ENCODE results near the gene THTPA.
A peak's percentile ranks its signal among the peaks of the same experiment; 100 is the strongest.
"Not testable (repeated sequence)": the region's sequence is repeated elsewhere in the genome, so short reads cannot be mapped to it uniquely, and the experiment has no call there.

Gene THTPA

DNA sequence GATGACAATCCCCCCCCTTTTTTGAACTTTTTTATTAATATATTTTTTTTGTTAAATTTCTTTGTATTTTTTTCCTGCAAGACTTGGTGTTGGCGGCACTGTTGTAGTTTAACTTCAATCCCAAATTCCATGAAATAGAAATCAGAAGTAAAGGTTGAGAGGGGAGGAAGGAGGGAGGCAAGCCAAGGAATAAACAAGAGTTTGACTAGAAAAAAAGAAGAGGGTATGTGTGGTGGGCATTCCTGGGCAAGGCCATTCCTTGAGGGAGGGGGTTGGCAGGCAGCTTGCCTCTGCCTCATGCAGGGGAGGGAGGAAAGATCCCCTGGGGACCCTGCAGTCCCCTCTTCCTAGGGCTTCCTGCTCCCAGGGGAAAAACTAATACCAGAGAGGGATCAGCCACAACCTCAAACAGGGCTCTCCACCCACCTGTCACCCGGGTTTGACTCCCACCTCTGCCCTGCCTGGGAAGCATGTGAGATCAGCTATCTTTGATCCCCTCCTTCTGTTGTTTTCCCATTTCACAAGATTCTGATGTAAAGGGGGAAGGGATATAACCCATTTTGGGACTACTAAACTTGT is 12.0 kb downstream of the THTPA start:
- no peak for DNase-seq

DNA sequence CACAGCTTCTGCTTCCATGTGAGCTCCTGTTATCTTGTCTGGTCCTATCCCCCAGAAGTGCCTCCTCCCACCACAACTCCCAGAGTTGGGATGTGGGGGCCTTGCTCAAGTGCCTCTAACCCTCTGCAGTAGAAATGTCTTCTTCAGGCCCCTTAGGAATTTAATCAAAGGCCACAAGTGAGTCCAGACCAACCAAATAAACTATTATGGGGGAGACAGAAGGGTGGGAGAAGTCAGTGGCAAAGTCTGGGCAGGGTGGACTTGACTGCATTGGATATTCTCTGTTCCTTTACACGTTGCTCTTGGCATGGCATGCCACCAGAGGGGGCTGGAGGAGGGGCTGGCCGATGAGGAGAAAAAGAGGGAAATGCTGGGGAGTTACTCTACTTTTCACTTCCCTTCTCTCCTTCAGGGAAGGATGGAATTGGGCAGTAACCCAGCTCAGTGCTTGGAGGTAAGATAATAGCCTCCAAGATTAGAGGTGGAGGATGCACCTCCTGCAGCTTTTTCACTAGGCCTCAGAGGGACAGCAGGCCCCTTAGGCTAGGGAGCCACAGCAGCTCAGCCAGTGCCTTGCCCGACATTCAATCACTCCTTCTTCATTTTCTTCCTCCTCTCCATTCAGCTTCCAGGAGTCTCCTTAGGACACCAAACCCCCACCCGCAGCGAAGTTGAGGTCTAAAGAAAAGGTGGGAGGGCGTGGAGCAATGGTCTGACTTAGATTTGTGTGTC is 12.7 kb downstream of the THTPA start:
- peak; percentile 61 for DNase-seq

DNA sequence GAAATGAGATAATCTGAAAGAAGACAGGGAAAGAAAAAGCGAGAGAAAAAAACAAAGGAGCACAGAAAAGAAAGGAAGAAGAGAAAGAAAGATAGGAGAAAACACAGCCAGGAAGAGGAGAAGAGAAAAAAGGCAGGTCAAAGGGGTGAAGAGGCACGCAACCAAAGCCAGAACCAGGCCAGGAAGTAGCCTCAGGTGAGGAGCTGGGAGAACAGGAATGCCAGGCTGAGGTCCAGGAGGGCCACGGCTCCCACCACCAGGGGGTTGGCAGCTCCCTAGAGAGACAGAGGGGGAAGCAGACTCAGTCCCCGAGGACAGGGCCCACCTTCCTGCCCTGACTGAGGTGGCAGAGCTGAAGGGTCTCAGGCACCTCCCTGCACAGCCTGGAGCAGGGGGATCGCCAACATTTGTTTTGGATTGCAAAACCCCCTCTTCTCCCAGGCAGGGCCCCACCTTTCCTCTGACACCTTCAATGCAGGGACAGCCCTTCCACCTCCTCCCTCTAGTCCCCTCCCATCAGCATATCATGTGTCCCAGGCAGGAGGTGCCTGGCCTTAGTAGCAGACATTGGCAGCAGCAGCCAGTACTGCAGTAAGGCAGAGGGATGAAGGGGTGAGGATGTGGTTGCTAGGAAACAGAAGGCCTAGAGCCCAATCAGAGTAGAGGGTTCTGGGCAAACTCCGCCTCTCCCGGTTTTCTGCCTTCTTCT is 13.5 kb downstream of the THTPA start:
- no peak for DNase-seq

DNA sequence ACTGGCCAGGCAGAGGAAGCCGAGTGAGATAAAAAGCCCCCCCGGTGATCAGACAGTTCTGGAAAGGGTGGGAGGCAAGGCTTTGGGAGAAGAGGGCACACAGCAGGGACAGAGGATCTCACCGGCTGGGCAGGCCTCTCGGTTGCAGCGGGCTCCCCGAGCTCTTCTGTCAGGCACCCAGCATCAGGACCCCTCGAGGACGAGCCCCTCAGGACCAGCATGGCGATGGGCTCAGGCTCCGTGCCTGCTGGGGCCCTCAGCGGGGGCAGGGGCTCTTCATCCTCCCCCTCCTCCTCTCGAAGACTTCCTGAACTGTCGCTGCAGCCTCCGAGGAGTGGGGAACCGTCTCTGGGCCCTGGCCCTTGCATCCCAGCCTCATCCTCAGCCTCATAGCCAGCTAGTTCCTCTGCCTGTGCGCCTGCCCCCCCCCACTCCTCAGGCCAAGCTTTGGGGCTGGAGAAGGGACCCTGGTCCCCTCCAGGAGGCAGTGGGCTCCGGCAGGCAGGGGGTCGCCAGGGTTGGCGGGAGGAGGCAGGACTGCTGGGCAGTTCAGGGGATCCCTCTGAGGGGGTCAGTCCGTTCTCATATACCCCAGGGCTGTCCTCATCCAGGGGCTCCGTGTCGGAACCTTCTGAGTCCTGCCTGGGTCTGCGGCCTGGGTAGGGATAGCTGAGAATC is 14.9 kb downstream of the THTPA start:
- no peak for DNase-seq

DNA sequence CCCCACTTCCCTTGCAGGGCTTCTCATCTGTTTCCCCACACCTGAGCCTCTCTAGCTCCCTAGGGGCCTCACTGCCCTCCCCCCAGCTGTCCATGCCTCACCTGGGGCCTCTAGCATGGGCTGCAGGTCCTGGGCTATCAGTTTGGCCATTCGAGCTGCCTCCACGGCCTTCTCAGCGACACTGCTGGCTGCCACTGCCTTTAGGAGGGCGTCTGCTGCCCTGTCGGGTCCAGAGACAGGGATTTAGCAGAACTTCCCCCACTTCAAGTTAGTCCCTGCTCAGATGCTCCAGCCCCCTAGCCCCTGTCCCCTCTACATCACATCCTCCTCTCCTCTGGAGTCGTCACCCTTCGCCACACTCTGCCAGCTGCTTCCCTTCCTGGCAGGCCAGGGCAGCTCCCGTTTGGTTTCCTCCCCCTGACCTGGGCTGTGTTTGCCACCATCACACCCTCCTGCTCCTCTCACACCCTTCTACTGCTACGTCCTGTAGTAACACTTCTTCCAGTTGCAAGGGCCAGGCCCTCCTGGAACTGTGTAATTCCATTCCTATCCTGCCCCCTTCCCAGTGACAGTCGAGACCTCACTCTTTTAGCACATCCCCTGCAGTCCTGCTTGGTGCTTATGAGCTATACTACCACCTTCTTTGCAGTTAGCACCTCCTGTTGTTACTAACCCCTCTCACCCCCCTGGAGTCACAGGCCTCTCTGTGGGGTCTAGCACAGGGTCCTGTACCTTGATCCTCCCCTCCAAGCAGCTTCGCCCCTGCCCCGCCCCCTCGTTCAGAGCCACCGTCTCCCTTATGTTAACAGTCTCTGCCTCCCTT is 15.8 kb downstream of the THTPA start:
- no peak for DNase-seq

DNA sequence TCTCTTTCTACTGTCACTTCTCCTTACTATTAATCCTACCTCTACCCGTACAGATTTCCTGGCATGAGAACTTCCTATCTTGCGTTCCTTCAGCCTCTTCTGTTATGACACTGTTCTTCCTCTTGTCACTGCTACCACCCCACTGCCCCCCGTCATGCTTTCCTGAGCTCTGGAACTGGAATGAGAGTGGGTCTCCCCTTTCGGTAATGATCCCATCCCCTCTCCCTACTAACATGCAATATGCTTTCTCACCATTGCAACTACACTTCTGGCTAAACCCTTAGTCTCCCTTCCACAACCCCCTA is 16.4 kb downstream of the THTPA start:
- DNase-seq: peak; percentile 38

DNA sequence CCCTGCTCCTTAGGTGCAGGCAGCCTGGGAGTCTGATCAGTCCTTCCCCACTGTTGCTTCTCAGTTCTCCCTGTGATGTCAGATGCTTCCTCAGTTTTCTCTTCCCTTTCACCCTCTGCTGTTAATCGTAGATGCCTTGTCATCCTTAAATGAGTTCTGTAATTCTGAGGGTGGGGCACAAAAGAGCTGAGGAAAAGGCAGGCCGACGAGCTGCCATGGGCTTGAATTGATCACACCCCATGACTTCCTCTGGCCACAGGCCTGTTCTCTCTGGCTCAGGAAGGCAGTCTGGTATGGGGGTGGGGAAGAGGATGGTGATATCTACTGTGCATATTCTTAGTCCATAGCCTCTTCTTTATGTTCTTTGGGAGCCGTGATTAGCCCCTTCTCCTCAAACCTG is 16.8 kb downstream of the THTPA start:
- no peak for DNase-seq

DNA sequence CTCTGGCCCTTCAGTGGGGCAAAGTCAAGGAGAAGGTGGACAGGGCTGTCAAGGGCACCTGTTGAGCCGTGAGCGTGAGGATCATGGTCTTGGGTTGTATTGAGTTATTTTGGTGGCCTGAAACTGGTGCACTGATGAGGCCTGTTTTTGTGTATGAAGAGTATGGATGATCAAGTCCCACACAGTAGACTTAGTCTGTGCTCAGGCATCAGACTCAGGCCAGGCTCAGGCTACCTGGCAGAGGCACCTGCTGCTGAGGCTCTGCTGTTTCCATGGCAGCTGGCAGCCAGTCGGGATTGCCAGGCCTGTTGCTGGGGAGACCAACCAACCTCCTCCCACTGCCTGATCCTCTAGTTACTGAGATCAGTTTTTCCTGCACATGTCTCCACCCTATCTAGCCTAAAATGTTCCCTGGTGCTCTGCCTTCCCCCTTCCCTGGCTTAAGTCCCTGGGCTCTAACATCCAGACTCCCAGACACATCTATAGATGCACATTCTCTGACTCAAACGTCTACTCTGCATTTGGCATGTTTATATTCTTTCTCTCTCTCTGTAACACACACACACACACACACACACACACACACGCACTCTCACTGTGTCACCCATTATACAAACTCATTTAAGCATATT is 17.4 kb downstream of the THTPA start:
- no peak for DNase-seq

DNA sequence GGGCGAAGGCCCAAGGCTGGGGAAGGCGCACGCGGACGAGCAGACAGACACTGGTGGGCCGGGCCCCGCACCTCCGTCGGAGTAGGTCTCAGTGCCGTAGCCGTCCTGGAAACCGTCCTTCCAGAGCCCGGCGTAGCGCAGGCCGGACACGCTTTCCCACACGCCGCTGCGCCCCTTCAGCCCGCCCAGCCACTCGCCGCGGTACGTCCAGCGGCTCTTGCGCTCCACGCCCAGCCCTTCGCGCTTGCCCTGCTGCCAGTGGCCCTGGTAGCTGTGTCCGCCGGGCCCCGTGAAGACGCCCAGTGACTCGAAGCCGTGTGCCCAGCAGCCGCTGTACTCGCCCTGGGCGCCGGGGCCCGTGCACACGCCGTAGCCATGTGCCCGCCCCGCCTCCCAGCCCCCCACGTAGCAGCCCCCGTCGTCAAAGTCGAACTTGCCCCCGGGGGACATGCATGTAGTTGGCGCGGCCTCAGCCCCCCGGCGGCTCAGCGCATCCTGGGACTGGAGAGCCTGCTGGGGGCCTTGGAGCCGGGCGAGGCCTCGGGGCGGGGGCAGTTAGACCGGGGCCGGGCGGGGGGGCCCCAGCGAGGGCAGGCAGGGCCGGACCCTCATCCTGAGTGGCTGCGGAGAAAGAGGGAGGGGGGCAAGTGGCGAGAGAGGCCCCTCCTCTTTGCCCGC is 21.1 kb downstream of the THTPA start:
- DNase-seq: no peak

DNA sequence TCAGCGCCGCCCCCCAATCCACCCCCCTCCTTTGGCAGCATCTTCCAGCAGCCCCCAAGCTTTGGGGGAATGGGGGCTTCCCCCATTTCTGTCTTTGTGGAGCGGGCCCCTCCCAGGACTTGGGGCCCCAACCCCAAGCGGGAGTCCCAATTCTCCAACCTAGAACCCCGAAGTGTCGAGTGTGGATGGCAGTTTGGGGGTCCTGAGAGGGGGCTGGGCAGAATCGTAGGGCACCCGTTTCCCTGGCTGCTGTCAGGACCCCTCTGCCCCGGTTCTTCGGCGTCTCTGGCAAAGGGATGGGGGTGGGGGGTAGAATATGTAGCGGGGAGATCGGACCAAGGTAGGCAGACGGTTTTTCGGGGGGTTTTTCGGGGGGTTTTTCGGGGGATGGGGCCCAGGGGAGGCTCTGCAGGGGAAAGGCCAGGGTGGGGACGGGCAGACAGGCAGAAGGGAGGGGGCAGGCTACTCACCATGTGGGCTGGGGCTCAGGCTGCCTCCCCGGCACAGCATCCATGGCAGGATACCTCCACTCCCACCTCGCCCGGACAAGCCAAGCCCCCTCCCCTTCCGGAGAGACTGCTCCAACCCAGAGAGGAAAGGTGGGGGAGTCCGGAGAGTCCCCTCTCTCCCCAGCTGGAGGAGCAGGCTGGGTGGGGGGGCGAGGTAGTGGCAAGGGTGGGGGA is 21.8 kb downstream of the THTPA start:
- DNase-seq: no peak

DNA sequence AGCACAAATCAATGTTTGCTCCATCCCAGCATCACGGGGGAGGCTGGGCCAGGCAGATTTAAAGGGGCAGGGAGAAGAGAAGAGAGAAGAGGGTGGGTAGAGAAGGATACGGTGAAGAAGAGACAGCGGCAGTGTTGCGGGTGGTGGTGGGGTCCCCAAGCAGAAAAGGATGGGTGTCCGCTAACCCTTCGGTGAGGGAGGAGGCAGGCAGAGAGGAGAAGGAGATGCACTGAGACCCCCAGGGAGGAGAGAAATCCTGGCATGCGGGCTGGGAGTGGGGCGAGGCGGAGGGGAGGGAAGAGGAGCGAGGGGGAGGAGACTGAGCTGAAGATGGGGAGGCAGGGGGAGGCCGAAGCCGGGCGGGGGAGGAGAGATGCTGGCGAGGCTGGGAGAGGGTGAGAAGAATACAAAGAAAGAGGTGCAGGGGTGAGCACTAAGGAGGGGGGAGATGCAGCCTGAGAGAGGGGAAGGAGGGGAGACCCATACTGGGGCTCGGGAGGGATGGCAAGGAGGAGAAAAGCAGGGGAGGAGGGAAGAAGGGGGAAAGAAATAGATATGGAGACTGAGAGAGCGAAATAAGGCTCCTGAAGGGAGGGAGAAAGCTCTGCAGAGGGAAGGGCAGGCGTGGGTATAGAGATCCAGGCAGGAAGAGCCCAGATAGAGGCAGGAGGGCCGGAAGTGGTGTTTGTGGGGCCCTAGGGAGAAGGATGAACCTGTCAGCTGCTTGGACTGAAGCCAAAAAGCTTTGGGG is 22.7 kb downstream of the THTPA start, which contains the start of gene JPH4:
JPH4 (minus strand) TSS at position 231 of the 751 bp plus-strand sequence. CDS start 1,337 bp downstream, outside the sequence.
- no peak for DNase-seq

DNA sequence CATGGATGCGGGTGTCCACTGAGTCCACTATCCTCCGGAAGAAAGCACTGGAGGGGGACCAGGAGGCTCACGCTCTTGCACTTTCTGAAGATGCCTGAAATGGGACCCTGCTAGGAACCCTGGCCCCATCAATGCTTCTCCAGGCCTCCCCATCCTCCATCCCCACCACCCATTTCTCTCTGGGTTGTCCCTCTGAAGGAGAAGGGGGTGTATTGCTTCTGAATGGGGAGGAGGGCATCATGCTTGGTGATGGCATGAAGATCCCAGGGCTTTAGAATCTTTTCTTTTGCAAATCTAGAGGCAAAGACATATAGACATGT is 23.2 kb downstream of the THTPA start:
- no peak for DNase-seq

DNA sequence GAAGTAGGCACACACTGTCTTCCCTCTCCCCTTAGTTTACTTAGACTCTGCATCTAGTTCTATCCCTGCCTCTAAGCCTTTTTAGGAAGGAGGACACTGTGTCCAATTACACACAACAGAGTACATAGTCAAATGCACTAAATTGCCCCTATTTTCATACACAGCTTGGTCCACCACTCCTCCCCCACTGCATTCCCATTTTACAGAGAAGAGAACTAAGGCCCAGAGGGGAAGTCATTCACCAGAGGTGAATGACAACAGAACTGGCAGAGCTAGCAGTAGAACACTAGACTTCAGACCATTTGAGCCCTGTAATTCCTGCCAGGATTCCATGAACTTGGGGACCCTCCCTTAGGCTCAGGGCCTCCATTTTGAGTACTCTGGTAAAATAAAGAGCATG is 23.7 kb downstream of the THTPA start:
- DNase-seq: no peak

DNA sequence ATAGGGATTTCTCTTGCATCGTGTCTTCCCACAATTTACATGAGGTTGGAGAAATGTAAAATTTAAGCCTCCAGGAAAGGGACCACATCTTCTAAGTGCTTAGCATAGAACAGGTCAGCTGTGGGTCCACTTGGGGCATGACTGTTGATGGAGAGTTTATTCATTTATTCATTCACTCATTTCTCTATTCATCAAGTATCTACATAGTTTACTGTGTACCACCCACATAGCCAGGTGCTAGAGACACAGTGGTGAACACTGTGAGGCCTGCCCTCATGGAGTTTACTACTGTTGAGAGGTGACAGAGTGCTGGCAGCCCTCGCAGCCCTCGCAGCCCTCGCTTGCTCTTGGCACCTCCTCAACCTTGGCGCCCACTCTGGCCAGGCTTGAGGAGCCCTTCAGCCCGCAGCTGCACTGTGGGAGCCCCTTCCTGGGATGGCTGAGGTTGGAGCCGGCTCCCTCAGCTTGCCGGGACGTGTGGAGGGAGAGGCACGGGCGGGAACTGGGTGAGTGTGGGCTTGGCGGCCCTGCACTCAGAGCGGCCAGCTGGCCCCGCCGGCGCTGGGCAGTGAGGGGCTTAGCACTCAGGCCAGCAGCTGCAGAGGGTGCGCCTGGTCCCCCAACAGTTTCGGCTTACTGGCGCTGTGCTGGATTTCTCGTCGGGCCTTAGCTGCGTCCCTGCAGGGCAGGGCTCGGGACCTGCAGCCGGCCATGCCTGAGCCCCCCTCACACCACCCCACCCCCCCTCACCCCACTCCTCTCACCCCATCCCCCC is 24.3 kb downstream of the THTPA start:
- DNase-seq: no peak

DNA sequence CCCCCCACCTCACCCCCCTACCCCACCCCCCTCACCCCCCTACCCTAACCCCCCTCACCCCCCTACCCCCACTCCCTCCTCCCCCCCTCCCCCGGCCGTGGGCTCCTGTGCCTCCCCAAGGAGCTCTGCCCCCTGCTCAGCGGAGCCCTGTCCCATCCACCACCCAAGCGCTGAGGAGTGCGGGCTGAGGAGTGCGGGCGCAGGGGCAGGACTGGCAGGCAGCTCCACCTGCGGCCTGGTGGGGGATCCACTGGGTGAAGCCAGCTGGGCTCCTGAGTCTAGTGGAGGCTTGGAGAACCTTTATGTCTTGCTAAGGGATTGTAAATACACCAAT is 24.8 kb downstream of the THTPA start:
- DNase-seq: no peak

DNA sequence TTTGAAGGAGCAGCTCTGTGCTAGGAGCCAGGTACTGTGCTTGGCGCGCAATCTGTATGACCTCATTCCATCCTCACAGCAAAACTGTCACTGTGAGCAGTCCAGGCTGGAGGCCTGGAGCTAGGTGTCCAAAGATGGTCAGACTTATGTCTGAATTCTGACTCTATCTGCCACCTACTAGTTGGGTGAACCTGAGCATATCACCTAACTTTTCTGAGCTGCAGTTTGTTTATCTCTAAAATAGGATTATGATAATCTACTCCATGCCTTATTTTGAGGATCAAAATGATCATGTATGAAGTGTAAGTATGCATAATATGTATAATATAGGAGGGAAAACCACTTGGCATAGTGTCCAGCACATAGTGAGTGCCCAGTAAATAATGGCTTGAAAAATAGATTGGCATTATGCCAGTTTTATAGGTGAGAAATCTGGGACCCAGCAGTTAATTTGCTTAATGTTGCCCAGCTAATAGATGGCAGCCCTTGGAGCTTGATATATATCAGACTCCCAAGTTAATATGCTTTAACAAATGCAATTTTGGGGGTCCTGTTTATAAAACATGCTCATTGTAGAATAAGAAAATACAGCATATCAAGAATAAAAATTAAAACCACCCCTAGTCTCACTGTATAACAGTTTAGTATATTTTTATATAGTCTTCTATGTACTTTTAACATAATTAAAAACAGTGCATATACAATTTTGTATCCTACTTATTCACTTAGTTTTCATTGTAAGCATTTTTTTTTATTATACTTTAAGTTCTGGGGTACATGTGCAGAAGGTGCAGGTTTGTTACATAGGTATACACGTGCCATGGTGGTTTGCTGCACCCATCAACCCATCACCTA is 27.1 kb downstream of the THTPA start:
- DNase-seq: no peak

DNA sequence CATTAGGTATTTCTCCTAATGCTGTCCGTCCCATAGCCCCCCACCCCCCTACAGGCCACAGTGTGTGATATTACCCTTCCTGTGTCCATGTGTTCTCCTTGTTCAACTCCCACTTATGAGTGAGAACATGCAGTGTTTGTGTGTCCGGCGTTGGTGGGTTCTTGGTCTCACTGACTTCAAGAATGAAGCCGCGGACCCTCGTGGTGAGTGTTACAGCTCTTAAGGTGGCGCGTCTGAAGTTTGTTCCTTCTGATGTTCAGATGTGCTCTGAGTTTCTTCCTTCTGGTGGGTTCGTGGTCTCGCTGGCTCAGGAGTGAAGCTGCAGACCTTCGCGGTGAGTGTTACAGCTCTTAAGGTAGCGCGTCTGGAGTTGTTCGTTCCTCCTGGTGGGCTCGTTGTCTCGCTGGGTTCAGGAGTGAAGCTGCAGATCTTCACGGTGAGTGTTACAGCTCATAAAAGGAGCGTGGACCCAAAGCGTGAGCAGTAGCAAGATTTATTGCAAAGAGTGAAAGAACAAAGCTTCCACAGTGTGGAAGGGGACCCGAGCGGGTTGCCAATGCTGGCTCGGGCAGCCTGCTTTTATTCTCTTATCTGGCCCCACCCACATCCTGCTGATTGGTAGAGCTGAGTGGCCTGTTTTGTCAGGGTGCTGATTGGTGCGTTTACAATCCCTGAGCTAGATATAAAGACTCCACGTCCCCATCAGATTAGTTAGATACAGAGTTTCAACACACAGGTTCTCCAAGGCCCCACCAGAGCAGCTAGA is 27.9 kb downstream of the THTPA start:
- not testable (repeated sequence) for DNase-seq
